Stimulated activated naive CD4-positive, alpha-beta T cell treated with Interleukin-2 at 50 U/mL for 16 hours (primary cell): ENCODE data around the gene PGBD2.
"Not testable (repeated sequence)": the region's sequence is repeated elsewhere in the genome, so short reads cannot be mapped to it uniquely, and the experiment has no call there.

ENCODE experiments used
- DNase-seq: peaks from one replicate; lab custom pipeline; 2025; lab: John Stamatoyannopoulos, UW

The PGBD2 gene

DNA sequence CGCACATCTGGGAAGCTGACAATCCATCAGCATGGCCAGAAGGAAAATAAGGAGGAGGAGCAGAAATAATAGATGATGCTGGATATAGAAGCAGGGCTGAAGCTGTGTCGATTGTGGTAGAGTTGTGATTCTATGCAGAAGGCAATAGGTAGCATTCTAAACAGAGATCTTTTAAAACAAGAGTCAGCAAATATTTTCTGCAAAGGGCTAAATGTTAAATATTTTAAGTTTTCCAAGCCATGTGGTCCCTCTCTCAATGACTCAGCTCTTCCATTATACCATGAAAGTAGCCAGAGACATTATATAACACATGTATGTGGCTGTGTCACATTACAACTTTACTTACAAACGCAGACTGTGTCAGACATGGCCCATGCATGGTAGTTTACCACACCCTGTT, 21.2 kb downstream of the PGBD2 start:
- DNase-seq: not testable (repeated sequence)

DNA sequence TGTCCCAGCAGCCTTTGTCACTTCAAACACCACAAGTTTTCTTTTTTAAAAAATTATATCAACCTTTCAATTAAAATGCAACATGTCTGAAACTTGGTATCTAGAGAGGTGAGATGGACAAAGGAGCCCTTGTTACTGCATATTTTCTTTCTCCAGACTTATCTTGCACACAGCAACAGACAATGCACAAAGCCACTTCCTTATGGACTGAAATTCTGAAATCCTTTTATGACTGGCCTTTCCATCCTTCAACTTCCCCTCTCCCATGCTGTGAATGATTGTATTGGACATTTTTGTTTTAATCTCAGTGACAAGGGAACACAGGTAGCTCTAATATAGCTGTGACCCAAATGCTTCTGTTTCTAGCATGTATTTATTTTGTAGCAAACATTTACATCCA, 22.1 kb downstream of the PGBD2 start:
- not testable (repeated sequence) for DNase-seq

GRCh38 chr1:248930037-248930436, 24.0 kb downstream of the PGBD2 start:
- not testable (repeated sequence) for DNase-seq

- not testable (repeated sequence) for DNase-seq
Observed at GRCh38 chr1:248938173-248938809, 32.3 kb downstream of the PGBD2 start.

DNA sequence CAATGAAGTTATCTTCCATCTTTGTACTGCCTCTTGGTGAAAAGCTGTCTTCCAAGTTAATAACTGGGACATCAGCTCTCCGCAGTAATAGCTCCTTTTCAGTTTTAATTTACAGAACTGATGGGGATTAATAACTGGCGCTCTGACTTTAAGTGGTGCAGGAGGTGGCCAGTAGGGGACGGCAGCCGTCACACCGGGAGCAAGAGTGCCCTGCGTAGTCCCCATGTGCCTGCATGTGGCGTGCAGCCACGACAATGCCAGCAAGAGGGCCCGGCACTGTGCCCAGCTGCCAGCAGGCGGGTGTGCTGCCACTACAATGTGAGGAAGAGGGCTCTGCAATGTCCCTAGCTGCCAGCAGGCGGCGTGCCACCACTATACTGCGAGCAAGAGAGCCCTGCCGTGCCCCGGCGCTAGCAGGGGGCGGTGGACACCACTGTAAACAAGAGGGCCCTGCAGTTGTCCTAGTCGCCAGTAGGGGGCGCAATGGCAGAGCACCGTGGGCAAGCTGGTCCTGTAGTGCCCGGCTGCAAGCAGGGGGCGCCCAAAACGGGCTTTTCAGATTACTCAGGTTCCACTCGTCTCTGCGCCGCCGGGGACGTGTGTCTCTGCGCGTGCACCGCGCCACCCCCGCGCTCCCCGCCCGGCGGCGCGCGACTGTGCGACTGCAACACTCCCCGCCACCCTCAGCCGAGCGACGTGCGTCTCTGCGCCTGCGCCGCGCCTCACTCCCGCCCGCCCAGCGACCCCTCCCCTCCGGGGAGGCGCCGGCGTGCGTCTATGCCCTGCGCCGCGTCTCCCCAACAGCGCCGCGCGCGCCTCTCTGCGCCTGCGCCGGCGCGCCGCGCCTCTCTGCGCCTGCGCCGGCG, 38.3 kb downstream of the PGBD2 start:
- DNase-seq: not testable (repeated sequence)

DNA sequence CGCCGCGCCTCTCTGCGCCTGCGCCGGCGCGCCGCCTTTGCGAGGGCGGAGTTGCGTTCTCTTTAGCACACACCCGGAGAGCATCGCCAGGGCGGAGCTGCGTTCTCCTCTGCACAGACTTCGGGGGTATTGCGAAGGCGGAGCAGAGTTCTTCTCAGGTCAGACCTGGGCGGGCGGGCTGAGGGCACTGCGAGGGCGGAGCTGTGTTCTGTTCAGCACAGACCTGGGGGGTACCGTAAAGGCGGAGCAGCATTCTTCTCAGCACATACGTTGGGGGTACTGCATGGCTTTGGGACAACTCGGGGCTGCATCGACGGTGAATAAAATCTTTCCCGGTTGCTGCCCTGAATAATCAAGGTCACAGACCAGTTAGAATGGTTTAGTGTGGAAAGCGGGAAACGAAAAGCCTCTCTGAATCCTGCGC, 39.0 kb downstream of the PGBD2 start:
- not testable (repeated sequence) for DNase-seq

DNA sequence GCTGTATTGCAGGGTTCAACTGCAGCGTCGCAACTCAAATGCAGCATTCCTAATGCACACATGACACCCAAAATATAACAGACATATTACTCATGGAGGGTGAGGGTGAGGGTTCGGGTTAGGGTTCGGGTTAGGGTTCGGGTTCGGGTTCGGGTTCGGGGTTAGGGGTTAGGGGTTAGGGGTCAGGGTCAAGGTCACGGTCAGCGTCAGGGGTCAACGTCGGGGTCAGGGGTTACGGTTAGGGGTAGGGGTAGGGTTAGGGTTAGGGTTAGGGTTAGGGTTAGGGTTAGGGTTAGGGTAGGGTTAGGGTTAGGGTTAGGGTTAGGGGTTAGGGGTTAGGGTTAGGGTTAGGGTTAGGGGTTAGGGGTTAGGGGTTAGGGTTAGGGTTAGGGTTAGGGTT, 39.4 kb downstream of the PGBD2 start:
- DNase-seq: not testable (repeated sequence)

DNA sequence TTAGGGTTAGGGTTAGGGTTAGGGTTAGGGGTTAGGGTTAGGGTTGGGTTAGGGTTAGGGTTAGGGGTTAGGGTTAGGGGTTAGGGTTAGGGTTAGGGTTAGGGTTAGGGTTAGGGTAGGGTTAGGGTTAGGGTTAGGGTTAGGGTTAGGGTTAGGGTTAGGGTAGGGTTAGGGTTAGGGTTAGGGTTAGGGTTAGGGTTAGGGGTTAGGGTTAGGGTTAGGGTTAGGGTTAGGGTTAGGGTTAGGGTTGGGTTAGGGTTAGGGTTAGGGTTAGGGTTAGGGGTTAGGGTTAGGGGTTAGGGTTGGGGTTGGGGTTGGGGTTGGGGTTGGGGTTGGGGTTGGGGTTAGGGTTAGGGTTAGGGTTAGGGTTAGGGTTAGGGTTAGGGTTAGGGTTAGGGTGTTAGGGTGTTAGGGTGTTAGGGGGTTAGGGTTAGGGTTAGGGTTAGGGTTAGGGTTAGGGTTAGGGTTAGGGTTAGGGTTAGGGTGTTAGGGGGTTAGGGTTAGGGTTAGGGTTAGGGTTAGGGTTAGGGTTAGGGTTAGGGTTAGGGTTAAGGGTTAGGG, 39.9 kb downstream of the PGBD2 start:
- DNase-seq: not testable (repeated sequence)
